Breast epithelium (tissue), 4 donors: ENCODE results near the gene CLTCL1. TPM values are rescaled to one million over a fixed set of nuclear protein-coding genes. Genes with fewer than 3 reads are reported as not detected.

Source experiments
- DNase-seq, 2 donors: peaks; one replicate each; pipeline ENCODE4 v3.0.0-alpha.2; 2019; ENCODE audit warnings: low spot score in 2 of 2
- H3K27ac ChIP-seq, 2 donors: fragments of 200-600 bp; sonication (generic) in 1 of 2; one replicate each; pipeline ENCODE4 v1.5.1; 2016 to 2019; ENCODE audit warnings: mild to moderate bottlenecking in 1 of 2
- H3K27me3 ChIP-seq, 2 donors: fragments of 200-600 bp; sonication (generic) in 1 of 2; one replicate each; pipeline versions ENCODE4 v1.5.1 to v1.6.0; 2017 to 2019; ENCODE audit warnings: control low read depth in 1 of 2, mild to moderate bottlenecking in 1 of 2
- H3K36me3 ChIP-seq: fragments of 200-600 bp; one replicate; pipeline ENCODE4 v1.5.1; 2019
- H3K4me1 ChIP-seq, 2 donors: fragments of 200-600 bp; sonication (generic); one replicate each; pipeline ENCODE4 v1.5.1; 2016 to 2019; ENCODE audit warnings: control low read depth in 1 of 2
- H3K4me3 ChIP-seq, 3 donors: fragments of 200-600 bp; sonication (generic); 1 replicate in 2 of 3; 2 replicates in 1 of 3; pipeline ENCODE4 v1.5.1; 2016 to 2019; ENCODE audit warnings: mild to moderate bottlenecking in 3 of 3, moderate library complexity in 2 of 3
- H3K9me3 ChIP-seq, 2 donors: fragments of 200-600 bp; sonication (generic) in 1 of 2; one replicate each; pipeline ENCODE4 v1.5.1; 2016 to 2019; ENCODE audit warnings: control low read depth in 1 of 2
- CTCF ChIP-seq, 3 donors: fragments of 450-650 bp; IDR thresholded peaks; one replicate each; pipeline ENCODE4 v1.5.1; 2016 to 2017; ENCODE audit warnings: antibody characterized with exemption in 3 of 3, mild to moderate bottlenecking in 3 of 3, moderate library complexity in 3 of 3
- POLR2A ChIP-seq: fragments of 450-650 bp; IDR thresholded peaks from one replicate; pipeline ENCODE4 v1.6.1; 2016; ENCODE audit warnings: antibody characterized with exemption, mild to moderate bottlenecking, moderate library complexity
- POLR2AphosphoS5 ChIP-seq, 3 donors: sonication (generic); formaldehyde crosslinking; IDR thresholded peaks; one replicate each; pipeline ENCODE4 v1.6.1; 2017; ENCODE audit warnings: antibody characterized with exemption in 3 of 3
- intact Hi-C: fragments of 100-400 bp; cut with DNase I; formaldehyde crosslinking; loops from one replicate; pipeline ENCODE4 v1.15.1; 2023; ENCODE audit warnings: low total_unique reads
- total RNA-seq, 3 donors: library from RNA; depleted of rRNA; stranded (reverse); fragments of >200 nt; gene quantifications; one replicate each; pipeline ENCODE4 v1.1.0, GENCODE V29; 2016

Gene CLTCL1
- total RNA-seq, 3 donors from 2014 or later, result 2.8 to 27.0 (median 8.2) TPM

- peaks cover 12 to 40% of the 10 kb centered on the region in 2 donors for H3K4me1 ChIP-seq
Observed at GRCh38 chr22:19175602-19176174, 115.8 kb downstream of the CLTCL1 start.

GRCh38 chr22:19175026-19175601 lies 116.4 kb downstream of the CLTCL1 start:
- TF ChIP-seq POLR2A, result no peak
- DNase-seq, result no peak
- Histone ChIP-seq H3K4me1 (peaks cover 12 to 40% of the 10 kb centered on the region in 2 donors), H3K9me3 (no peaks in the 10 kb centered on the region), H3K4me3 (no peak overlapping the region), H3K27ac (peak overlapping the region; percentile 52 to 68), H3K36me3 (no peaks in the 10 kb centered on the region), H3K27me3 (no peaks in the 10 kb centered on the region)
- intact Hi-C loops, result loop anchor here (5.0 kb wide), 1 partner anchor 1268 kb away; no protein-coding TSS in a partner anchor

More at GRCh38 chr22:19175602-19176174, 115.8 kb downstream of the CLTCL1 start:
- no peaks in the 10 kb centered on the region for H3K27me3 ChIP-seq
- no peaks in the 10 kb centered on the region for H3K9me3 ChIP-seq
- TF ChIP-seq CTCF (IDR thresholded peaks at IDR 0.05) (no peak), POLR2AphosphoS5 (IDR thresholded peaks at IDR 0.05) (no peak), POLR2A (no peak)
- intact Hi-C loops, result loop anchor here (5.0 kb wide), 1 partner anchor 1268 kb away; no protein-coding TSS in a partner anchor
- no peak overlapping the region for H3K4me3 ChIP-seq
- peak overlapping the region in 1 of 2 donors; percentile 15 for H3K27ac ChIP-seq
- DNase-seq, result no peak
- no peaks in the 10 kb centered on the region for H3K36me3 ChIP-seq

GRCh38 chr22:19174106-19175025 lies 117.2 kb downstream of the CLTCL1 start:
- Histone ChIP-seq H3K9me3 (no peaks in the 10 kb centered on the region), H3K4me1 (peaks cover 12 to 40% of the 10 kb centered on the region in 2 donors), H3K27ac (peak overlapping the region; percentile 52 to 68), H3K27me3 (peaks cover under 1 to 5% of the 10 kb centered on the region in 2 donors), H3K36me3 (no peaks in the 10 kb centered on the region), H3K4me3 (peak overlapping the region in 1 of 3 donors; percentile 9)
- peak in 1 of 2 donors; percentile 63 for DNase-seq
- peak in 1 of 3 donors; percentile 33 for TF ChIP-seq POLR2AphosphoS5 (IDR thresholded peaks at IDR 0.05)
- TF ChIP-seq CTCF (IDR thresholded peaks at IDR 0.05), result no peak
- intact Hi-C loops, result loop anchor here (5.0 kb wide), 1 partner anchor 1267 kb away; no protein-coding TSS in a partner anchor

- H3K9me3 ChIP-seq, result no peaks in the 10 kb centered on the region
- H3K27me3 ChIP-seq, result peaks cover 5 to 15% of the 10 kb centered on the region in 2 donors
- no peak for DNase-seq
- intact Hi-C loops, result no loop called here
- peaks cover 12 to 40% of the 10 kb centered on the region in 2 donors for H3K4me1 ChIP-seq
- peak overlapping the region in 1 of 2 donors; percentile 92 for H3K27ac ChIP-seq
- H3K36me3 ChIP-seq, result no peaks in the 10 kb centered on the region
- H3K4me3 ChIP-seq, result peak overlapping the region in 1 of 3 donors; percentile 85
- TF ChIP-seq CTCF (IDR thresholded peaks at IDR 0.05) (no peak), POLR2AphosphoS5 (IDR thresholded peaks at IDR 0.05) (no peak), POLR2A (no peak)
Observed at GRCh38 chr22:19173047-19174035, 118.2 kb downstream of the CLTCL1 start.
